Fibroblast of upper back skin (primary cell): ENCODE data around the gene RAD51B.

Experiments
- DNase-seq: peaks from one replicate; pipeline ENCODE4 v3.0.0-alpha.2; 2013

RAD51B gene

GRCh38 chr14:68186500-68187276 lies 367.1 kb downstream of the RAD51B start:
- DNase-seq, result peak; percentile 84

- no peak for DNase-seq
Observed at GRCh38 chr14:68188174-68188573, 368.6 kb downstream of the RAD51B start.

GRCh38 chr14:68190032-68190431 lies 370.5 kb downstream of the RAD51B start:
- DNase-seq, result no peak

- peak; percentile 58 for DNase-seq
Observed at GRCh38 chr14:68191567-68192321, 372.2 kb downstream of the RAD51B start.

- DNase-seq, result no peak
Observed at GRCh38 chr14:68192935-68193334, 373.4 kb downstream of the RAD51B start.

GRCh38 chr14:68193970-68194681 lies 374.5 kb downstream of the RAD51B start:
- DNase-seq, result no peak

GRCh38 chr14:68195126-68195525 lies 375.5 kb downstream of the RAD51B start:
- DNase-seq, result no peak

GRCh38 chr14:68198713-68199495 lies 379.3 kb downstream of the RAD51B start:
- no peak for DNase-seq

- DNase-seq, result peak; percentile 37
Observed at GRCh38 chr14:68199554-68200151, 380.1 kb downstream of the RAD51B start.

- DNase-seq, result no peak
Observed at GRCh38 chr14:68203871-68204270, 384.3 kb downstream of the RAD51B start.

GRCh38 chr14:68208218-68208617 lies 388.6 kb downstream of the RAD51B start:
- DNase-seq, result peak; percentile 19

GRCh38 chr14:68208626-68209317 lies 389.2 kb downstream of the RAD51B start:
- no peak for DNase-seq

- DNase-seq, result peak; percentile 91
Observed at GRCh38 chr14:68210729-68211299, 391.2 kb downstream of the RAD51B start.

GRCh38 chr14:68211421-68211820 lies 391.8 kb downstream of the RAD51B start:
- no peak for DNase-seq

- no peak for DNase-seq
Observed at GRCh38 chr14:68211886-68212285, 392.3 kb downstream of the RAD51B start.

GRCh38 chr14:68212361-68212760 lies 392.8 kb downstream of the RAD51B start:
- no peak for DNase-seq

- DNase-seq, result no peak
Observed at GRCh38 chr14:68214431-68214830, 394.9 kb downstream of the RAD51B start.

GRCh38 chr14:68215629-68216028 lies 396.1 kb downstream of the RAD51B start:
- no peak for DNase-seq

GRCh38 chr14:68216079-68216478 lies 396.5 kb downstream of the RAD51B start:
- no peak for DNase-seq

GRCh38 chr14:68216957-68217356 lies 397.4 kb downstream of the RAD51B start:
- DNase-seq, result no peak

- DNase-seq, result no peak
Observed at GRCh38 chr14:68217791-68218340, 398.3 kb downstream of the RAD51B start.
